Kidney epithelial cell (primary cell): ENCODE results near the gene ALDH1L2. TPM values are rescaled to one million over a fixed set of nuclear protein-coding genes. Genes with fewer than 3 reads are reported as not detected.

Experiments
- DNase-seq: peaks from one replicate; pipeline ENCODE4 v3.0.0-alpha.2; 2010; ENCODE audit warnings: low read depth
- H3K27me3 ChIP-seq: 2 replicates; pipeline ENCODE4 v1.6.0; 2011; ENCODE audit warnings: low read length; ENCODE audit not compliant: control insufficient read depth, insufficient read depth
- H3K36me3 ChIP-seq: 2 replicates; pipeline ENCODE4 v1.5.1; 2011; ENCODE audit warnings: low read length; ENCODE audit not compliant: control insufficient read depth, insufficient read depth
- H3K4me3 ChIP-seq: 2 replicates; pipeline ENCODE4 v1.5.1; 2011; ENCODE audit warnings: low read depth, mild to moderate bottlenecking, control low read depth, low read length
- CTCF ChIP-seq: IDR thresholded peaks from 2 replicates; pipeline ENCODE4 v1.5.1; 2011; ENCODE audit warnings: mild to moderate bottlenecking, moderate library complexity, low read length, control low read depth, inconsistent platforms; ENCODE audit not compliant: insufficient read depth, poor library complexity, severe bottlenecking
- total RNA-seq: library from RNA; depleted of rRNA; stranded (reverse); fragments of >200 nt; gene quantifications from 2 replicates; pipeline ENCODE4 v1.2.3, GENCODE V29; 2015

Gene ALDH1L2
- total RNA-seq, 1 donor from 2014 or later = 15.0 TPM

GRCh38 chr12:105078712-105079570 lies 5.3 kb downstream of the ALDH1L2 start:
- Histone ChIP-seq H3K36me3 (no peaks in the 10 kb centered on the region), H3K27me3 (no peaks in the 10 kb centered on the region), H3K4me3 (no peak overlapping the region)
- no peak for TF ChIP-seq CTCF
- DNase-seq = no peak

- Histone ChIP-seq H3K4me3 (no peak overlapping the region), H3K27me3 (no peaks in the 10 kb centered on the region), H3K36me3 (no peaks in the 10 kb centered on the region)
- no peak for TF ChIP-seq CTCF
- DNase-seq = no peak
These were observed 6.8 kb downstream of the ALDH1L2 start for GRCh38 chr12:105077435-105077834.

- Histone ChIP-seq H3K36me3 (no peaks in the 10 kb centered on the region), H3K27me3 (no peaks in the 10 kb centered on the region), H3K4me3 (no peak overlapping the region)
- TF ChIP-seq CTCF = no peak
- DNase-seq = no peak
These were observed 7.3 kb downstream of the ALDH1L2 start for GRCh38 chr12:105076913-105077312.

GRCh38 chr12:105076098-105076497 lies 8.2 kb downstream of the ALDH1L2 start:
- Histone ChIP-seq H3K27me3 (no peaks in the 10 kb centered on the region), H3K36me3 (no peaks in the 10 kb centered on the region), H3K4me3 (no peak overlapping the region)
- no peak for TF ChIP-seq CTCF
- DNase-seq = no peak

GRCh38 chr12:105072888-105073488 lies 11.3 kb downstream of the ALDH1L2 start:
- no peaks in the 10 kb centered on the region for H3K27me3 ChIP-seq
- H3K36me3 ChIP-seq = no peaks in the 10 kb centered on the region
- no peak for DNase-seq
- no peak for TF ChIP-seq CTCF
- H3K4me3 ChIP-seq = no peak overlapping the region
